HFFc6 (cell line): ENCODE measurements around the gene PDE6B. TPM values are rescaled to one million over a fixed set of nuclear protein-coding genes. Genes with fewer than 3 reads are reported as not detected.

Experiments
- DNase-seq: peaks from one replicate; pipeline ENCODE4 v3.0.0-alpha.2; 2018
- H3K27ac Mint-ChIP-seq: 2 replicates; pipeline ENCODE4 v1.8.0; 2020; ENCODE audit warnings: mild to moderate bottlenecking, mixed read lengths
- H3K27me3 Mint-ChIP-seq: 2 replicates; pipeline ENCODE4 v1.8.0; 2021; ENCODE audit warnings: mild to moderate bottlenecking, moderate library complexity, mixed read lengths; ENCODE audit not compliant: insufficient read depth
- H3K36me3 Mint-ChIP-seq: 2 replicates; pipeline ENCODE4 v1.8.0; 2021; ENCODE audit warnings: low read depth, mixed read lengths
- H3K4me1 Mint-ChIP-seq: 2 replicates; pipeline ENCODE4 v1.8.0; 2020; ENCODE audit warnings: low read depth, mixed read lengths
- H3K4me3 Mint-ChIP-seq: 2 replicates; pipeline ENCODE4 v1.8.0; 2020; ENCODE audit warnings: mild to moderate bottlenecking, moderate library complexity, mixed read lengths
- H3K9me3 Mint-ChIP-seq: 2 replicates; pipeline ENCODE4 v1.8.0; 2020; ENCODE audit warnings: mild to moderate bottlenecking, mixed read lengths
- CTCF ChIP-seq: fragments of 200-600 bp; sonication (generic); IDR thresholded peaks from 2 replicates; pipeline ENCODE4 v1.5.0; 2021; ENCODE audit warnings: antibody characterized with exemption, mild to moderate bottlenecking
- total RNA-seq, 6 experiments: library from RNA; stranded (reverse); fragmentation: NEBNext Ultra II Directional; extraction: Animal tissue kit (Norgen Biotek cat#: 25700); gene quantifications; 2 replicates in 1 of 6; 3 replicates in 5 of 6; pipeline ENCODE4 v1.2.3, GENCODE V29; 2021

Gene PDE6B
- total RNA-seq, 6 experiments from 2014 or later = not detected

GRCh38 chr4:682490-683172 is 57.3 kb downstream of the PDE6B start:
- TF ChIP-seq CTCF = no peak
- H3K9me3 Mint-ChIP-seq = no peaks in the 10 kb centered on the region
- no peak overlapping the region for H3K4me3 Mint-ChIP-seq
- no peak for DNase-seq
- no peaks in the 10 kb centered on the region for H3K36me3 Mint-ChIP-seq
- H3K4me1 Mint-ChIP-seq = peaks cover 8% of the 10 kb centered on the region
- H3K27ac Mint-ChIP-seq = no peak overlapping the region
- peaks cover 2% of the 10 kb centered on the region for H3K27me3 Mint-ChIP-seq

- Mint-ChIP-seq H3K27ac (no peak overlapping the region), H3K27me3 (peaks cover 2% of the 10 kb centered on the region), H3K4me3 (no peak overlapping the region), H3K36me3 (no peaks in the 10 kb centered on the region), H3K9me3 (no peaks in the 10 kb centered on the region), H3K4me1 (peaks cover 12% of the 10 kb centered on the region)
- DNase-seq = no peak
- TF ChIP-seq CTCF = no peak
Measured at GRCh38 chr4:683247-683897, 58.0 kb downstream of the PDE6B start.

DNA sequence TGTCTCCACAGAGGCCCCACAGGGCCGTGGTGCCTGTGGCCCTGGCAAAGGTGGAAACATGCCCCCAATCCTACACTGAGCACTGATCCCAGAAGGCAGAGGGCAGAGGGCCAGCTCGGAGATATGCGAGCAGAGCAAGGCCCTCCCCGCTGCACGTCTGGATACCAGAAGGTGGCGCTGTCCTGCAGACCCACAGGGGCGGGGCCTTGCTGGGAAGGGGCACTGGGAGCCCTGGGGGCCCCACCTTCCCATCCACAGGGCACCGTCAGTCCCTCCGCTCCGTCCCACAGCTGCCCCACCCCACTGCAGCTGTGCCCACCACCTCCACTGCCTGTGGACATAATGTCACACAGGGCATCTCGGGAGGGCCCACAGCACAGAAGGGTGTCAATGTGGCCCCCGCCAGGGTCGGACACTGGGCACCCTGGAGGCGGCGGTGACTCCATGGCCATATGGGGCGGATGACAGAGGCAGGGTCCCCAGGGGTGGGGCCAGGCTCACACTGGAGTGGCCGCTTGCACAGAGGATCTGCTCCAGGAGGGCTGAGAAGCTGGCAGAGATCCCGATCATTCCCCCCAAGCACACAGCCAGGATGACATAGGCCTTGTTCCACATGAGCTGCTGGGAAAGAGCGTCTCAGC is 58.7 kb downstream of the PDE6B start:
- no peaks in the 10 kb centered on the region for H3K36me3 Mint-ChIP-seq
- peak; percentile 24 for DNase-seq
- TF ChIP-seq CTCF = peak; percentile 87
- H3K4me1 Mint-ChIP-seq = peaks cover 12% of the 10 kb centered on the region
- H3K27ac Mint-ChIP-seq = no peak overlapping the region
- no peak overlapping the region for H3K4me3 Mint-ChIP-seq
- H3K9me3 Mint-ChIP-seq = no peaks in the 10 kb centered on the region
- H3K27me3 Mint-ChIP-seq = peaks cover 2% of the 10 kb centered on the region

GRCh38 chr4:684623-685327 is 59.4 kb downstream of the PDE6B start:
- no peak overlapping the region for H3K27ac Mint-ChIP-seq
- H3K27me3 Mint-ChIP-seq = peaks cover 2% of the 10 kb centered on the region
- no peaks in the 10 kb centered on the region for H3K36me3 Mint-ChIP-seq
- DNase-seq = no peak
- H3K9me3 Mint-ChIP-seq = no peaks in the 10 kb centered on the region
- H3K4me3 Mint-ChIP-seq = no peak overlapping the region
- H3K4me1 Mint-ChIP-seq = peaks cover 12% of the 10 kb centered on the region
- no peak for TF ChIP-seq CTCF

- Mint-ChIP-seq H3K4me1 (peaks cover 12% of the 10 kb centered on the region), H3K9me3 (no peaks in the 10 kb centered on the region), H3K36me3 (no peaks in the 10 kb centered on the region), H3K27ac (no peak overlapping the region), H3K27me3 (peaks cover 2% of the 10 kb centered on the region), H3K4me3 (no peak overlapping the region)
- no peak for DNase-seq
- no peak for TF ChIP-seq CTCF
Measured at GRCh38 chr4:685679-686412, 60.5 kb downstream of the PDE6B start.
